Measurements from ENCODE around the gene NCAM2.

Gene NCAM2

DNA sequence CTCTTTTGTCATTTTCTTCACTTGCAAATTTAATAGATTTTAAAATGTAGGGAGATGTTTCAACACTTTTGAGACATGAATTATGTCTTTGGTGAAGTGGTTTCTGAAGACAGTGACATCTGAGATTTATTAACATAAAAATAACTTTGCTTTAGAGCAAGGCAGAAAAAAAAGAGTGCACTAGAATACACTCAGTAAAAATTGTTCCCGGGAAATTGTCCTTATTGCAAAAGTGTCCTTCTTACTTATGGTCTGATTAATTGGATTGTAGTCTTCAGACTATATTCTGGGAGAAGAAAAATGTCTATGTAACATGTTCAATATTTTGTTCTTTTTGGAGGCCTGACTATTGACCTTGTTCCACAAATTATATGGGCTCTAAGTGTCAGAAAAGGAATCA is 468.5 kb downstream of the NCAM2 start:
- no peak for DNase-seq

DNA sequence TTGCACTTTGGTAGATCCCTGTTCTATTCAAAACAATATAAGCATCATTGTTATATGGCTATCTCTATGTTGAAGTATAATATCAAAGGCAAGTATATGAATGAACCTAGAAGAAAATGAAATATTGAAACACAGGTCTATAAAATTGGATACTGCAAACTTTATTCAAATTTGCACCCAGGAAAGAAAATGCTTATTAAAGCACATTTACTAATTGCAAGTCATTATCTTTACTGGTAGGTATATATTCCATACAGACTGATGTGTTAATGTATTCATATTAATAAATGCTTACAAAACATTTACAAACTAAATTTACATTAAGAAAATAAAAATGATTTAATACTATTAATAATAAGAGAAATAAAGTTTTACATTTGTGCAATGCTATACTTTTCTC is 469.8 kb downstream of the NCAM2 start:
- DNase-seq = no peak

DNA sequence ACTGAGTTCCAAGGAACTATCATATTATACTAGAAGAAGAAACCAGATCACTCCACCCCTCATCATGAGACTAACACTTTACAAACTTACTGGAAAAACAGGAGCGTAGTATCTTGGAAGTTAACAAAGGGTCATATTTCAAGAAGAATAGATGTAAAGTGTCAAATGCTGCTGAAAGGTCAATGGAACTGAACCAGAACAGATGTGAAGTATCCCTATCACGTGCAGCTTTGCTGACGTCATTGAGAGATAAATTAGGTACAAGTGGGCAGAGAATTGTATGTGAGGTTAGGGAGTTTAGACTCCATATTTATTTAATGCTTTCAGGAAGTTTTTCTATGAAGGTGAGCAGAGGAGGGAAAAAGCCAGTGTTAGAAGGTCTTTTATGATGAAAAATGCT is 483.0 kb downstream of the NCAM2 start:
- DNase-seq = no peak

- no peak for DNase-seq
Observed at GRCh38 chr21:21508859-21509258, 510.6 kb downstream of the NCAM2 start.

- no peak for DNase-seq
Observed at GRCh38 chr21:21530680-21531079, 532.5 kb downstream of the NCAM2 start.

- no peak for DNase-seq
Observed at GRCh38 chr21:21547368-21547953, 549.3 kb downstream of the NCAM2 start.

GRCh38 chr21:21559285-21560045 is 561.3 kb downstream of the NCAM2 start:
- DNase-seq = no peak
